NCI-H128 (cell line): ENCODE measurements around the gene NANOS1.
A peak's percentile ranks its signal among the peaks of the same experiment; 100 is the strongest.

Source experiments
- DNase-seq: peaks from one replicate; lab custom pipeline; 2025; ENCODE audit not compliant: unreplicated experiment; lab: John Stamatoyannopoulos, UW

NANOS1 gene

GRCh38 chr10:119055472-119055871 is 26.0 kb downstream of the NANOS1 start:
- no peak for DNase-seq

DNA sequence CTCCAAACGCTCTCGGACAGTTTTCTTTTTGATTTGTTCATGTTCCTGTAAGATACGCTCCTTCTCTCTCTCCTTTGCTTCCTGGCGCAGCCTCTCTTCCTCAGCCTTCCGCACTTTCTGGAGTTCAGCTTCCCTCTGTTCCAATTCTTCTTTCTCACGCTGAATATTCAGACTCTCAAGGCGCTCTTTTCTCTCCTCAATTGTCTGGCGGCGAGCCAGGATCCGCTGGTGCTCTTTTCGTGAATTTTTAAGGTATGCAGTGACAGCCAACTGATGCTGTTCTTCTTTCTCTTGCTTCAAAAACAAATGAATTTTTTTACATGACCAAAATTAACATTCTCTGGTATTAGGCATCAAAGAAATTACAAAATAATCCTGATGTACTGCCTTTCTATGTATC is 28.5 kb downstream of the NANOS1 start:
- DNase-seq: no peak

- DNase-seq: no peak
Measured at GRCh38 chr10:119059557-119059956, 30.0 kb downstream of the NANOS1 start.

DNA sequence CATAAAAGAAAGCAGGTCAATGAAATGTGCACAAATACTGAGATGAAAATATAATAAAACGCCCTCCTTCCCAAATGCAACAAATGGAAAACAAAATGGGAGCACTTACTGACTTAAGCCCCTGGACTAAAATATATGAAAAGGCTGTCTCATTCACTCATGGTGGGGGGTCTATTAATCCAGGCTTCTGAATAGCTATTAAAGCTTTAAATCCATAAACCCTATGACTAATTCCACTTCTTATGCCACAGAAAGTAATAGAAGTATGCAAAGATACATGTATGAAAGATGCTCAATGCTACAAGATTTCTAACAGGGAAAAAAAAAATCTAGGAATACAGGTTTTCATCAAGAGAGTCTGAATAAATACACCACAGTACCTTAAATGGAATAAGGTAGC is 30.6 kb downstream of the NANOS1 start:
- DNase-seq: no peak

DNA sequence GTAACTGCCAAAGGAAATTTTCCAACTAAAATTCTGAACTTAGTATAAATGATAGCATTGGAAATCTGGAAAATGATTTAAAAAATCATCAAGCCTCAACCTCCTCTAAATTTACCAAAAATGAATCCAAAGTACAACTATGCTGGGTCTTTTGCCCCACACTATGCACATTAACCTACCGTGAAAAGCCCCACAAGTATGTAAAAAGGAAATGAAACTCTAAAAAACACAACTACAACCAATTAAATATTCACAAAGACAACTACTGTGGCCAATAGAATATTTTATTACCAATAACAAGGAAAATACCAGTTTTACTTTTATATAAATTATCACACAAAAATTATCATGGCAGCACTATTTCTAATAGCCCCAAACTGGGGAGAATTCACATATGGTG is 31.8 kb downstream of the NANOS1 start:
- no peak for DNase-seq

DNA sequence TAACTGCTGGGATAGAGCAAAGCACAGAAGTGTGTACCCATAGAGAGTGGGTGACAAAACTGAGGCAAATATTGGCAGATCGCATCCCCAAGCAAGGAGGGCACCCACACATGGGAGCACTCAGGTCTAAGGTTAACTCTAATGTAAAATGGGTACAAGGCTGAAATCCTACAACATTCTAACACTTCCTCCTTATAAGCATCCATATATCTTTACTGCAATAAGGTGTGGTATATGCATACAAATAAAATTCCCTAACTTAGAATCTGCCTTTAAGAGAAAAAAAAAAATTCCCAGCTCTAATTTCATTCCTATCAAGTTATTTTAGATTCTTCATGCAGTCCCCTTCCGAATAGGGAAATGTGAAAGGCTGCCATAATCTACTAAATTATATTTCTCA is 32.4 kb downstream of the NANOS1 start:
- DNase-seq: no peak

- no peak for DNase-seq
Measured at GRCh38 chr10:119070395-119071165, 41.1 kb downstream of the NANOS1 start.

DNA sequence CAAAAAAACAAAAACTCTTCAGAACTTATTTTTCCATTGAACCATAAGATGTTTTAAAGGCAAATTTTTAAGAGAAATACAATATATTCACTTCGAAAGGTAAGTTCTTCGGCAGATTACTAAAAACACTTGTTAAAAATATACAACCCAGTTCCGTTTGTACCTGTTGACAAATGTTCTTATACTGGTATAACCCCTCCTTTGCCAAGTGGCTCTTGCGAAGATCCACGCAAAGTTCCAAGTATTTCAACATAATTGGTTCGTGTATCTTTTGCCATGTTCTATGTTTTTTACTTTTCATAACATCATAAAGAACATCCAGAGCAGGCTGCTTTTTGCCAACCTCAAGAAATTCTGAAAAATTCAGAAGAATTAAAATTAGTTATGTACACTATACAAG is 44.1 kb downstream of the NANOS1 start:
- DNase-seq: no peak

- DNase-seq: no peak
Measured at GRCh38 chr10:119078422-119079179, 49.1 kb downstream of the NANOS1 start.

DNA sequence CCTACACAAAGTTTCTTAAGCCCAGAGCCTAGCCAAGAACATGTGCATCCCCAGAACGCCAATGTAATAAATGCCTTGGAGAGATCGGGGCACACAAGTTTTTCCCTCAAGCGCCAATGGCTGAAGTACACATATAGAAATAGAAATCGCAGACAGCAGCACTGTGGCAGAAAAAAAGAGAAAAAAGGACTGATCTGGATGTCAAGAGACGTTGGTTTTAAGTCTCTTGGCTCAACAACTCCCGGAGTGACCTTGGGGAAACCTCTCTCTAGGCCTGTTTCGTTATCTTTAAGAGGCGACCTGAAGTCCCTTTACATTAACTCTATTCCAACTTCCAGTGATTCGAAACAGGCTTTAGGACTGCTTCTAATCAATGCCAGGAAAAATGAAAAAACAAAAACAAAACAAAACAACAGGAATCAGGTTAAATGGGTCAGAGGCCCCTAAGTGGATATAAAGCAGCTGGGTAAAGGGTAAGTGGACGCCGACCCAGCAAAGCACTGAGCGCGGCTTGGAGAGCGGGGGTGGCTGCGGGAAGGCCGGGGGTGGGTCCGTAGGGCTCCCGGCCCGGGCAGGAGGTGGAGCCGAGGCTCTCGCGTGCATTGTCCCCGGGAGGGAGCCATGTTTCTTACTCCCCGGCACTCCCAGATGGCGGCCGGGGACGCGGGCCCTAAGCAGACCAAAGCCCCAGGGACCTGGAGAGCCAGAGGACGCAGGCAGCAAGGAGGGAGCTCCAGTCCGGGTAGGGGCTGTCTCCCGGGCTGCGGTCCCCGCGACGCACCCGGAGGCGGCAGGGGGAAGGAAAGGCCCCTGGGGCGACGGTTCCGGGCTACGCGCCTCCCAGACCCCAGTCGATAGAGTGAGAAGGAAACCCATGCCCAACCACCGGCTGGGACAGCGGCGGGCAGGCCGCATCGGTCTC is 50.3 kb downstream of the NANOS1 start:
- peak; percentile 13 for DNase-seq

DNA sequence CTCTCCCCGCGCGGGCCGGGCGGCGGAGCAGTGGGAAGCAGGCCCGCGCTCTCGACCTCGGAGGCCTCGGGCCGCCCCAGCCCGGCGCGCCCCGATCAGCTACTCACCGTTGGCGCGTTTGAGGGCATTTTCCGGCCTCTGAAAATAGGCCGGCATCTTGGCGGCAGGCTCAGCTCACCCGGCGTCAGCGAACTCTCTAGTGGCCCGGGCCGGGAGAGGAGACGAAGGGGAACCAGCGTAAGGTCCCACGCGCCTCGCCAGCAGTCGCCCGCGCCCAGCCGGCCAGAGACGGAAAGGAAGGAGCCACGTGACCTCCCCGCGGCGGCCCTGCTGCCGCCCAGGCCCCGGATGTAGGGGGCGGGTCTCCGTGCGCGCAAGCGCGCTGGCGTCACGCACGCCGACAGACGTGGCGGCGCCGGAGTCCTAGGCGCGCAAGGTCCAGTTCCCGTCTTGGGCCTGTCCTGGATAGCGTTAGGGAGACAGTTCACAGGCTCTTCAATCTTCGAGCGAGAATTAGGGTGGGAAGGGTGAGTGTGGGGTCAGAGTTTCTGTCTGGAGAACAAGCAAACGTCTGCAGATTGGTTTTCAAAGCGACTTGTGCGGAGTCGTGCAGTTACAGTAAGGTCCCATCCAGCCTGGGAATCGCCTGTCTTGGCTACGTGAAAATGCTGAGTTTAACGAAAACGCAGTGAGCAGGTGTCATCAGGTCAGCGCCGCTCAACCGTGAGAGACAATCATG is 51.2 kb downstream of the NANOS1 start, which contains the start of gene EIF3A:
EIF3A (minus strand) TSS at position 297 of the 739 bp plus-strand sequence; CDS start at position 156, 141 bp downstream.
- DNase-seq: peak; percentile 68
